ENCODE results near the gene LYPD6B.

The LYPD6B gene

GRCh38 chr2:149129433-149129832 is 90.9 kb downstream of the LYPD6B start:
- no peak for DNase-seq

- DNase-seq: no peak
These were observed 93.8 kb downstream of the LYPD6B start for GRCh38 chr2:149132339-149132738.

GRCh38 chr2:149132901-149133300 is 94.4 kb downstream of the LYPD6B start:
- no peak for DNase-seq

- DNase-seq: no peak
These were observed 95.9 kb downstream of the LYPD6B start for GRCh38 chr2:149134335-149134923.

- DNase-seq: no peak
These were observed 97.6 kb downstream of the LYPD6B start for GRCh38 chr2:149136111-149136510.

- DNase-seq: no peak
These were observed 102.5 kb downstream of the LYPD6B start for GRCh38 chr2:149141046-149141445.

- DNase-seq: no peak
These were observed 105.2 kb downstream of the LYPD6B start for GRCh38 chr2:149143734-149144133.

- DNase-seq: no peak
These were observed 107.1 kb downstream of the LYPD6B start for GRCh38 chr2:149145314-149146295.

GRCh38 chr2:149146876-149147275 is 108.4 kb downstream of the LYPD6B start:
- DNase-seq: no peak

- DNase-seq: no peak
These were observed 109.9 kb downstream of the LYPD6B start for GRCh38 chr2:149148194-149149006.

GRCh38 chr2:149149007-149149297 is 110.5 kb downstream of the LYPD6B start:
- DNase-seq: no peak

- DNase-seq: no peak
These were observed 114.0 kb downstream of the LYPD6B start for GRCh38 chr2:149152469-149152953.

GRCh38 chr2:149155196-149155969 is 116.9 kb downstream of the LYPD6B start:
- DNase-seq: no peak

- DNase-seq: no peak
These were observed 117.5 kb downstream of the LYPD6B start for GRCh38 chr2:149155988-149156387.

- no peak for DNase-seq
These were observed 118.7 kb downstream of the LYPD6B start for GRCh38 chr2:149156971-149157740.

GRCh38 chr2:149158957-149159356 is 120.5 kb downstream of the LYPD6B start:
- no peak for DNase-seq

- no peak for DNase-seq
These were observed 121.7 kb downstream of the LYPD6B start for GRCh38 chr2:149160195-149160594.

GRCh38 chr2:149160701-149161217 is 122.3 kb downstream of the LYPD6B start:
- no peak for DNase-seq

GRCh38 chr2:149161481-149162225 is 123.2 kb downstream of the LYPD6B start:
- no peak for DNase-seq

GRCh38 chr2:149164296-149164695 is 125.8 kb downstream of the LYPD6B start:
- no peak for DNase-seq

- no peak for DNase-seq
These were observed 126.3 kb downstream of the LYPD6B start for GRCh38 chr2:149164827-149165226.

All from T1000 (cell line).